GM10266 (cell line): ENCODE measurements around the gene KCNQ1.

Experiments used
- DNase-seq: peaks from one replicate; pipeline ENCODE4 v3.0.0; 2012; ENCODE audit errors: extremely low spot score
- TF ChIP-seq, protein P1 (sequence below): IDR thresholded peaks from 2 replicates; pipeline ENCODE4 v1.5.1; 2012; ENCODE audit warnings: mild to moderate bottlenecking, low read depth; ENCODE audit not compliant: control insufficient read depth, insufficient read depth; ENCODE audit errors: missing control alignments

Gene KCNQ1

GRCh38 chr11:2881076-2881980, 436.5 kb downstream of the KCNQ1 start:
- DNase-seq = no peak

GRCh38 chr11:2881981-2882375, 437.2 kb downstream of the KCNQ1 start:
- no peak for DNase-seq
- TF ChIP-seq, protein P1, sequence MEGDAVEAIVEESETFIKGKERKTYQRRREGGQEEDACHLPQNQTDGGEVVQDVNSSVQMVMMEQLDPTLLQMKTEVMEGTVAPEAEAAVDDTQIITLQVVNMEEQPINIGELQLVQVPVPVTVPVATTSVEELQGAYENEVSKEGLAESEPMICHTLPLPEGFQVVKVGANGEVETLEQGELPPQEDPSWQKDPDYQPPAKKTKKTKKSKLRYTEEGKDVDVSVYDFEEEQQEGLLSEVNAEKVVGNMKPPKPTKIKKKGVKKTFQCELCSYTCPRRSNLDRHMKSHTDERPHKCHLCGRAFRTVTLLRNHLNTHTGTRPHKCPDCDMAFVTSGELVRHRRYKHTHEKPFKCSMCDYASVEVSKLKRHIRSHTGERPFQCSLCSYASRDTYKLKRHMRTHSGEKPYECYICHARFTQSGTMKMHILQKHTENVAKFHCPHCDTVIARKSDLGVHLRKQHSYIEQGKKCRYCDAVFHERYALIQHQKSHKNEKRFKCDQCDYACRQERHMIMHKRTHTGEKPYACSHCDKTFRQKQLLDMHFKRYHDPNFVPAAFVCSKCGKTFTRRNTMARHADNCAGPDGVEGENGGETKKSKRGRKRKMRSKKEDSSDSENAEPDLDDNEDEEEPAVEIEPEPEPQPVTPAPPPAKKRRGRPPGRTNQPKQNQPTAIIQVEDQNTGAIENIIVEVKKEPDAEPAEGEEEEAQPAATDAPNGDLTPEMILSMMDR = no peak

More at GRCh38 chr11:2881076-2881980, 436.5 kb downstream of the KCNQ1 start:
- TF ChIP-seq, protein P1 = no peak

- TF ChIP-seq, protein P1 = no peak
- no peak for DNase-seq
Observed at GRCh38 chr11:2882396-2883110, 437.7 kb downstream of the KCNQ1 start.

DNA sequence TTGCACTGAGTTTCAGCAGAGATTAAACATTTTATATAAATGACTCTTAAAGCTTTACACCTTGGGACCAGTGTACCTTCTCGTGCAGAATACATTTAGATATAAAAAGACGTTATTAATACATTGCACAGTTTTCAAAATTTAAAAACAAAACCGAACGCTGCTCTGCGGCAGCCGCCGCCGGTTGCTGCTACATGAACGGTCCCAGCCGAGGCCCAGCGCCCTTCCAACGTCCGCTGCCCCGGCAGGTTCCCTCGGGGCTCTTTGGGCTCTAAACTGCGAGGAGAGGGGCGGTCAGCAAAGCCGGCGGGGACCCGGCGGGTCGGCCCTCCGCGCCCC, 438.8 kb downstream of the KCNQ1 start:
- DNase-seq = no peak
- TF ChIP-seq, protein P1 = no peak

DNA sequence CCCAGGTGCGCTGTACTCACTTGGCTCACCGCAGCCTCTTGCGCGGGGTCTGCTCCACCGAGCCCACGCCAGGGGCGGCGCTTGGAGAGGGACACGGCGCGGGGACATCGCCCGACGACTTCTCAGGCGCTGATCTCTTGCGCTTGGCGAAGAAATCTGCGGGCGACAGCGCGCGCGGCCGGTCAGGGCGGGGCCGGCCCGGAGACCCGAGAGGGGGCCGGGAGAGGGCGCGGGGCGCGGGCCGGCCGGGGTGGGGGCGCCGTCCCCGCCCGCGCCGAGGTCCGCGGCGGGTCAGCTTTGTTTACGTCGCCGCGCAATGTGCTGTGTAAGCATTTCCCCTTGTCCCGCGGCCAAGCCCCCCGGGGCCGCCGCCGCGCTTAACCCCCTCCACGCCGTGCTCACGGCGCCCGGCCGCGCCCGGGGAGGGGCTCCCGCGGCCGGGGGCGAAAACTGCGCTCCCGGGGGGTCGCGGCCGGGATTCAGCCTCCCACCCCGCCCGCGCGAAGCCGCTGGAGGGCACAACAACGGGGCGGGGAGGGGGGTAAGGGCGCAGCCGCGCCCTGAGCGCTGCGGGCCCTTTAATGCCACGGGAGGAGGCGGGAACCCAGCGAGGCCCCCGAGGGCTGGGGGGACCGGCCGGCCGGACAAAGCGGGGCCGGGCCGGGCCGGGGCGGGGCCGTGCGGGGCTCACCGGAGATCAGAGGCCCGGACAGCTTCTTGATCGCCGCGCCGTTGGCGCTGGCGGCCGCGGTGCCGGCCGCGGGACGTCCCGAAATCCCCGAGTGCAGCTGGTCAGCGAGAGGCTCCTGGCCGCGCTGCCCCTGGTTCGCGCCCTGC, 439.4 kb downstream of the KCNQ1 start:
- TF ChIP-seq, protein P1 = no peak
- no peak for DNase-seq

GRCh38 chr11:2885017-2885677, 440.3 kb downstream of the KCNQ1 start:
- peak; percentile 79 for DNase-seq

More at GRCh38 chr11:2885017-2885677, 440.3 kb downstream of the KCNQ1 start:
- TF ChIP-seq, protein P1 = peak; percentile 48
